Kidney capillary endothelial cell (primary cell): ENCODE data around the gene JCAD.

ENCODE experiments used
- DNase-seq: peaks from one replicate; pipeline ENCODE4 v3.0.0-alpha.2; 2018; ENCODE audit warnings: low spot score

JCAD gene

GRCh38 chr10:30073045-30073766 is 13.8 kb upstream of the JCAD start:
- DNase-seq = no peak

GRCh38 chr10:30072068-30072467 is 12.7 kb upstream of the JCAD start:
- DNase-seq = no peak

- no peak for DNase-seq
Observed at GRCh38 chr10:30070001-30070685, 10.8 kb upstream of the JCAD start.

GRCh38 chr10:30068492-30069223 is 9.3 kb upstream of the JCAD start:
- DNase-seq = no peak

- peak; percentile 88 for DNase-seq
Observed at GRCh38 chr10:30063099-30063498, 3.7 kb upstream of the JCAD start.

GRCh38 chr10:30062582-30062981 is 3.2 kb upstream of the JCAD start:
- no peak for DNase-seq

GRCh38 chr10:30062090-30062489 is 2.7 kb upstream of the JCAD start:
- DNase-seq = no peak

- no peak for DNase-seq
Observed at GRCh38 chr10:30058570-30059132, 735 bp downstream of the JCAD start.

GRCh38 chr10:30057894-30058556 is 1.4 kb downstream of the JCAD start:
- no peak for DNase-seq

- DNase-seq = no peak
Observed at GRCh38 chr10:30057421-30057841, 2.0 kb downstream of the JCAD start.

- DNase-seq = no peak
Observed at GRCh38 chr10:30056767-30057355, 2.5 kb downstream of the JCAD start.

GRCh38 chr10:30056281-30056680 is 3.1 kb downstream of the JCAD start:
- no peak for DNase-seq

- no peak for DNase-seq
Observed at GRCh38 chr10:30055226-30055662, 4.1 kb downstream of the JCAD start.

GRCh38 chr10:30052062-30052461 is 7.3 kb downstream of the JCAD start:
- no peak for DNase-seq

GRCh38 chr10:30051220-30051619 is 8.2 kb downstream of the JCAD start:
- no peak for DNase-seq

- no peak for DNase-seq
Observed at GRCh38 chr10:30050411-30050810, 9.0 kb downstream of the JCAD start.

GRCh38 chr10:30048768-30049517 is 10.4 kb downstream of the JCAD start:
- DNase-seq = peak; percentile 94

- DNase-seq = no peak
Observed at GRCh38 chr10:30047924-30048531, 11.4 kb downstream of the JCAD start.

- no peak for DNase-seq
Observed at GRCh38 chr10:30047430-30047829, 12.0 kb downstream of the JCAD start.

GRCh38 chr10:30046476-30046875 is 12.9 kb downstream of the JCAD start:
- no peak for DNase-seq

- no peak for DNase-seq
Observed at GRCh38 chr10:30045961-30046360, 13.4 kb downstream of the JCAD start.
